HEK293T (cell line): Measurements from ENCODE around the gene ATP6V1G1.

ENCODE experiments used
- ARNT ChIP-seq: fragments of 450-650 bp; IDR thresholded peaks from 2 replicates; pipeline ENCODE4 v1.6.1; 2017; ENCODE audit warnings: mild to moderate bottlenecking
- BHLHE40 ChIP-seq: fragments of 450-650 bp; IDR thresholded peaks from 2 replicates; pipeline ENCODE4 v1.6.1; 2016; ENCODE audit warnings: mild to moderate bottlenecking, moderate library complexity, borderline replicate concordance
- CTBP1 ChIP-seq: fragments of 450-650 bp; IDR thresholded peaks from 2 replicates; pipeline ENCODE4 v1.6.1; 2016; ENCODE audit warnings: borderline replicate concordance
- FOXA1 ChIP-seq: fragments of 450-650 bp; IDR thresholded peaks from 2 replicates; pipeline ENCODE4 v1.6.1; 2016; ENCODE audit warnings: mild to moderate bottlenecking
- FOXK2 ChIP-seq: fragments of 450-650 bp; IDR thresholded peaks from 2 replicates; pipeline ENCODE4 v1.6.1; 2016; ENCODE audit warnings: mild to moderate bottlenecking
- FOXM1 ChIP-seq: fragments of 450-650 bp; IDR thresholded peaks from 2 replicates; pipeline ENCODE4 v1.6.1; 2017; ENCODE audit warnings: mild to moderate bottlenecking, borderline replicate concordance
- HDGF ChIP-seq: fragments of 450-650 bp; IDR thresholded peaks from 2 replicates; pipeline ENCODE4 v1.6.1; 2017; ENCODE audit warnings: antibody characterized with exemption, borderline replicate concordance
- L3MBTL2 ChIP-seq: fragments of 450-650 bp; conservative IDR thresholded peaks from 2 replicates; pipeline ENCODE4 v1.6.1; 2016; ENCODE audit warnings: mild to moderate bottlenecking
- LEF1 ChIP-seq: fragments of 450-650 bp; IDR thresholded peaks from 2 replicates; pipeline ENCODE4 v1.6.1; 2017; ENCODE audit warnings: mild to moderate bottlenecking, borderline replicate concordance
- PKNOX1 ChIP-seq: fragments of 450-650 bp; IDR thresholded peaks from 2 replicates; pipeline ENCODE4 v1.6.1; 2016
- SP1 ChIP-seq: fragments of 450-650 bp; IDR thresholded peaks from 2 replicates; pipeline ENCODE4 v1.6.1; 2017
- SUZ12 ChIP-seq: fragments of 450-650 bp; IDR thresholded peaks from 2 replicates; pipeline ENCODE4 v1.6.1; 2016; ENCODE audit warnings: mild to moderate bottlenecking
- TARDBP ChIP-seq: fragments of 450-650 bp; IDR thresholded peaks from 2 replicates; pipeline ENCODE4 v1.6.1; 2016
- ZNF384 ChIP-seq: fragments of 450-650 bp; IDR thresholded peaks from 2 replicates; pipeline ENCODE4 v1.6.1; 2016

DNA sequence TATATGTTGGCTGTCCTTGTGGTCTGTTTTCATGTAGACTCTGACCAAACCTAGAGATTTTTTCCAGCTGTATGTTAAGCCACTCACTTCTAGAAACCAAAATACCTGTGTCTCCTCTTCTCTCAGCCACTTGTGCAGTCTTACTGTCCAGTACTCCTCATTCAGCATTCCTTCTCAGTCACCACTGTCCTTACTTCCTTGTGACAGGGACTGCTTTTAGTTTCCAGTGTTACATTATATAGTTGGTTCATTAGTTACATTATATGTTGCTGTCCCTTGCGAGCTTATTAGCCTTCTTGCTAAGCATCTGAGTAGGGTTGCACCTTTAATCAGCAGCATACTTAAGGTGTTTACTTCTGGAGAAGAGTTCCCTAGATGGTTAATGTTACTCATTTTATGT, 4.3 kb downstream of the ATP6V1G1 start:
- TF ChIP-seq FOXK2 (no peak), SP1 (no peak), FOXM1 (no peak), HDGF (no peak), L3MBTL2 (no peak), BHLHE40 (no peak), SUZ12 (no peak), FOXA1 (no peak), TARDBP (no peak), PKNOX1 (no peak), ARNT (no peak), ZNF384 (no peak), CTBP1 (no peak), LEF1 (no peak)
